Amniotic stem cell (primary cell): ENCODE measurements around the gene WDR3.

Experiments used
- DNase-seq: peaks from one replicate; lab custom pipeline; 2025; lab: John Stamatoyannopoulos, UW

WDR3 gene

GRCh38 chr1:117952386-117952785 lies 22.8 kb downstream of the WDR3 start:
- no peak for DNase-seq

- DNase-seq = no peak
These were observed 29.8 kb downstream of the WDR3 start for GRCh38 chr1:117959364-117959763.

- DNase-seq = no peak
These were observed 34.9 kb downstream of the WDR3 start for GRCh38 chr1:117964290-117965038.

- DNase-seq = no peak
These were observed 37.9 kb downstream of the WDR3 start for GRCh38 chr1:117967477-117967876.

GRCh38 chr1:117967881-117968280 lies 38.3 kb downstream of the WDR3 start:
- no peak for DNase-seq

- no peak for DNase-seq
These were observed 40.7 kb downstream of the WDR3 start for GRCh38 chr1:117970252-117970651.

- DNase-seq = no peak
These were observed 42.2 kb downstream of the WDR3 start for GRCh38 chr1:117971777-117972176.

- no peak for DNase-seq
These were observed 46.8 kb downstream of the WDR3 start for GRCh38 chr1:117976381-117976780.

GRCh38 chr1:117981455-117982192 lies 52.1 kb downstream of the WDR3 start:
- no peak for DNase-seq

- DNase-seq = no peak
These were observed 55.7 kb downstream of the WDR3 start for GRCh38 chr1:117985239-117985638.

GRCh38 chr1:117985973-117986372 lies 56.4 kb downstream of the WDR3 start:
- DNase-seq = no peak

GRCh38 chr1:118004312-118004711 lies 74.8 kb downstream of the WDR3 start:
- no peak for DNase-seq

- DNase-seq = no peak
These were observed 77.9 kb downstream of the WDR3 start for GRCh38 chr1:118007391-118007790.

GRCh38 chr1:118008011-118008410 lies 78.5 kb downstream of the WDR3 start:
- no peak for DNase-seq

GRCh38 chr1:118012515-118013124 lies 83.1 kb downstream of the WDR3 start:
- no peak for DNase-seq

- DNase-seq = no peak
These were observed 83.8 kb downstream of the WDR3 start for GRCh38 chr1:118013336-118013735.

GRCh38 chr1:118013938-118014337 lies 84.4 kb downstream of the WDR3 start:
- DNase-seq = no peak
